HG02610 (cell line): Measurements from ENCODE around the gene CLEC18A.
"Not testable (repeated sequence)": the region's sequence is repeated elsewhere in the genome, so short reads cannot be mapped to it uniquely, and the experiment has no call there.

Experiments used
- ATAC-seq: cut with Tn5 transposase; IDR thresholded peaks from one replicate; pipeline ENCODE4 v1.9.1; 2021; ENCODE audit warnings: mild to moderate bottlenecking, moderate library complexity; ENCODE audit not compliant: unreplicated experiment

The CLEC18A gene

DNA sequence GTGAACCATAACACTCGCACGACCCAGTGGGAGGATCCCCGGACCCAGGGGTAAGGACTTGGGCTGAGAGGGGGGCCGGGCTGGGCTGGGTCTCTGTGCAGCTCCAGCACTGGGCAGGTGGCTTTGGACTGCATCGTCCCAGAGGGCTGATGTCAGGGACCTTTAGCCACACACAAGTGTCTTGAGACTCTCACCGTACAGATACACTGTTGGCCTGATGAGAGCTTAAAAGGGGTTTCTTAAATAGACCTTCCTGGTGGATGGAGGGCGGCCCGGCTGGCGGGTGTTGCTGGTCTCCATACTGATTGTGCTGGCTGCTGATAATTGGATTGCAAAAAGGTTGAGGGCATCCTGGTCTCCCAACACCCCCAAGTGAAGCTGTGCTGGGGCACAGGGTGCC is 21.7 kb upstream of the CLEC18A start:
- no peak for ATAC-seq

DNA sequence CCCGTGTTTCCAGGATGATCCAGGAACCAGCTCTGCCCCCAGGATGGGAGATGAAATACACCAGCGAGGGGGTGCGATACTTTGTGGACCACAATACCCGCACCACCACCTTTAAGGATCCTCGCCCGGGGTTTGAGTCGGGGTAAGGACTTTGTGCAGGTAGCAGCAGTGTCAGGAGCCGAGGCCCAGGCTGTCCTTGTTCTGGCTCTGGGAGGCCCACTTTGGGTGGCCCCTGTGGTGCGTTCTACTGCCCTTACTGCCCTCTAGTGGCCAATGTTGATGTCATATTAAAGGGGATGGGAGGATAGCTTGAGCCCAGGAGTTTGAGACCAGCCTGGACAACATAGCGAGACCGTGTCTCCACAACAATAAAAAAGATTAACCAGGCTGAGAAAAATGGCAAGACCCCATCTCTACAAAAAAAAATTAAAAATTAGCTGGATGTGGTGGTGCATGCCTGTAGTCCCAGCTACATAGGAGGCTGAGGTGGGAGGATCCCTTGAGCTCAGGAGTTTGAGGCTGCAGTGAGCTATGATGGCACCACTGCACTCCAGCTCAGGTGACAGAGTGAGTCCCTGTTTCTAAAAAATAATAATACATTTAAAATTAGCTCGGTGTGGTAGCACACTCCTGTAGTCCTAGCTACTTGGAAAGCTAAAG is 20.9 kb upstream of the CLEC18A start:
- ATAC-seq = peak; percentile 41

DNA sequence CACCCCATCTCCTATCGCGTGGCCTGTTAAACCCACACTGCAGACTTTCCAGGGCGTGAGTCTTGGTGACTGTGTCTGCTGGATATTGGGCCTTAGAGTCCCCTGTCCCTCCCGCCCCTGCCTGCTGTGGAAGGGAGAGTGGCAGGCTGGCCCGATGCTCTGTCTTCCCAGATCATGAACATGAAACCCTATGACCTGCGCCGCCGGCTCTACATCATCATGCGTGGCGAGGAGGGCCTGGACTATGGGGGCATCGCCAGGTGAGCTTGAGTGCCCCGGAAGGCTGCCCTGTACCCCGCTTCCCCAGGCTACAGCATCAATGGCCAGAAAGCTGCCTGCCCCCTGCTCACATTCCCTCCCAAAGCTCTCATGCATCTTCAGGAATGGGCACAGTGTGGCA is 19.5 kb upstream of the CLEC18A start:
- no peak for ATAC-seq

DNA sequence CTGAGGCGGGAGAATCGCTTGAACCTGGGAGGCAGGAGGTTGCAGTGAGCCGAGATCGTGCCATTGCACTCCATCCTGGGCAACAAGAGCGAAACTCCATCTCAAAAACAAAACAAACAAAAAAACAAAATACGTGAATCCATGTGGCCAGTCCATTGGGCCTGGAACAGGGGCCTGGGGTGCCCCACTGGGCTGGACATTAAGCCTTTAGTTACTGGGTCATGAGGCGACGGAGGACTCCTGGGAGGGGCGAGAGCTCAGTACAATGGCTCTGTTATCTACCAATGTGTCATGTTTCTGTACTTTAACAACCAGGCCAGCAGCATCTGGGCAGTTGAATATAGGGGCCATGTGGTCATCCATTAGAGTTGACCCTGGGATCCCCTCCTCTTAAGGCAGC is 18.9 kb upstream of the CLEC18A start:
- no peak for ATAC-seq

DNA sequence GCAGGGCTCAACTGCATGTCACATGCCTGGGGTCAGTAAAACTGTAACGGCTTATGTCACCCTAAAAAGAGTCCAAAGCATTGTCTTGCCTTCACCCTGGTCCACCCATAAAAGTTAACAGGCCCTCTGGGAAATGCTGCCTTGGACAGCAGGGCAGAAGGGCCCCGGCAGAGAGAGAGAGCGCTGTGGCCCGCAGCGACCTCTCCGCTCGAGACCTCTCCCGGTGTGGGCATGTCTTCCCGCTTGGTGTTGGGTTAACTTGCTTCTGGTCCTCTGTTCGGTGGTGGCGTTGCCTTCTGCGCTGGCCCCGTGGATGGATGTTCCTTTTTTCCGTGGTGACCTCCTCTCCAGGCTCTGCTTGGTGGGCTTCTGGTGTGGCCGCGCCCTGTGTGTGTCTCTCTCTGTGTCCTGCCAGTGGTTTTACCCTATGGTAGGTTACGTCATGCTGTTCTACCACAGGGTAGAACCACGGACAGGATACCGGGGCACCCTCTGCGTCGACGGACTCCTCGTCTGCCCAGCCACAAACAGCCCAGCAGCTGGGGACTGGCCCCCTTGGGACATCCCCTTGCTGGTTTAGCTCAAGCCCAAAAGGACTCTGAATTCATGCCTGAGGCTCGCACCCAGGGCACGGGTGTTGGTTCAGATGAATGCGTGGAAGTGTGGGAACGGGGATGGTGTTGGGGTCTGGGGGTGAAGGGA is 18.3 kb upstream of the CLEC18A start:
- ATAC-seq = no peak

DNA sequence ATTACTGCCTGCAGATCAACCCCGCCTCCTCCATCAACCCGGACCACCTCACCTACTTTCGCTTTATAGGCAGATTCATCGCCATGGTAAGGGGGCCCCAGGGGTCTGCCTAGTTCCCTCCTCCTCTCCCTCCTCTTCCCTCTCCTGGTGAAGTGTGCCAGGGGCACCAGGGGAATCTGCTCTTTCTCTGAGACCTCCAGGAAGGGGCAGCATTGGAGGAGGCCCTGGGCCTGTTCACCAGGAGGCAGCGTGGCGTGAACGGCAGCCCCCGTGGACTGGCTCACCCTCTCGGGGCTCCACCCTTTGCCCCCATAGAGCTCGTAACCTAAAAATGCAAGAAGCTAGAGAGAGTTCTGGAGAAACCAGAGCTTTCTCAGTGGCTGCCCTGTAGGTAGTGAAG is 17.1 kb upstream of the CLEC18A start:
- ATAC-seq = no peak

DNA sequence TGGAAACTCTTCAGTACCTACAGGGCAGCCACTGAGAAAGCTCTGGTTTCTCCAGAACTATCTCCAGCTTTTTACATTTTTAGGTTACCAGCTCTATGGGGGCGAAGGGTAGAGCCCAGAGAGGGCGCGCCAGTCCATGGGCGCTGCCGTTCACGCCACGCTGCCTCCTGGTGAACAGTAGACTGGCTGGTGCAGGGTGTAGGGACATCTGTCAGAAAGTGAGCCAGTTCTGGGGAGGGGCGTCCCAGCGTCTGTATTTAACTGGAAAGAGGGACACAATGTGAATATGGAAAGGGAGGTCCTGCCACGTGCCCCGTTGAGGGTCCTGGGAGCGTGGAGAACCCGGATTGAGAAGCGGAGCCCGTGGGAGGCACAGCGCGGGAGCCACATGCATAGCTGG is 16.4 kb upstream of the CLEC18A start:
- no peak for ATAC-seq

DNA sequence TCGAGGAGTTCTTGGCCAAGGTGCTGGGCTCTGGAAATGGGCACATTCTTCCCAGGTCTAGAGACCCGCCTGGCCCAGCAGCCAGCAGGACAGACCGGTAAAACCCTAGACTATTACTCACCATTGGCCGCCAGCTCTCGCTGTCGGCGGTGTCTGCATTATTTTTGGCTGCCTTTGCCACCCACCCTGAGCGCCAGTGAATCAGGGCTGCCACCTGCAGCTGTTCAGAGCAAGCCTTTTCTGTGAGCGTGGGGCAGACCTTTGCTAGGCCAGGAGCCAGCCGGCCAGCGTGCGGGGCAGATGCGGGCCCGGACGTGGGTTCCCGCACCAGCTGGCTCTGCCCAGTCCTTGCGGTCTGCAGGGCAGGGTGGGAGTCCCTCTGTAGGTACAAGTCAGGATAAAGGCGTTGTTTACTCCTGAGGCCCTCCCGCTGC is 15.8 kb upstream of the CLEC18A start:
- no peak for ATAC-seq

DNA sequence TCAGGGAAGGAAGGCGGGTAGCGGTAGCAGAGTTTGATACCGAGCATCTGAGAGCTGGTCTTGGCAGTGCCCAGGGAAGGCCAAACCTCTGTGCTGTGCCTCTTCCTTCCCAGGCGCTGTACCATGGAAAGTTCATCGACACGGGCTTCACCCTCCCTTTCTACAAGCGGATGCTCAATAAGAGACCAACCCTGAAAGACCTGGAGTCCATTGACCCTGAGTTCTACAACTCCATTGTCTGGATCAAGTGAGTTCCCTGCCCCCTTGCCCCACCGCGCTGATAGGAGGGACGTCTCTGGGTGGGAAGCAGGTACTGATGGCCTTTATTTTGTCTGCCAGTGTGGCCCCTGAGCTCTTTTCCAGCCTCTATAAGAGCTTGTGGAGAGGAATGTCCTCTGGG is 15.4 kb upstream of the CLEC18A start:
- ATAC-seq = no peak

DNA sequence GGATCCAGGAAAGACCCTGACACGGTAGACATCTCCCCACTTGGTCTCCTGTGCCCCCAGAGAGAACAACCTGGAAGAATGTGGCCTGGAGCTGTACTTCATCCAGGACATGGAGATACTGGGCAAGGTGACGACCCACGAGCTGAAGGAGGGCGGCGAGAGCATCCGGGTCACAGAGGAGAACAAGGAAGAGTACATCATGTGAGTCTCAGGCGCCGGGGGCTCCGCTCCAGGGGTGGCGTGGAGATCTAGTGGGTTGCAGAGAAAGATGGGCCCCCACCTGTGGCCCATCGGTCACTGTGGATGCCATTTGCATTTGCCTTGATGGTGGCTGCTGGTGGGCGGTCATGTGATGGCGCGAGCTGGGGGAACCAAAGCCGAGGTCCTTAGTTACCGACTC is 14.9 kb upstream of the CLEC18A start:
- ATAC-seq = no peak

DNA sequence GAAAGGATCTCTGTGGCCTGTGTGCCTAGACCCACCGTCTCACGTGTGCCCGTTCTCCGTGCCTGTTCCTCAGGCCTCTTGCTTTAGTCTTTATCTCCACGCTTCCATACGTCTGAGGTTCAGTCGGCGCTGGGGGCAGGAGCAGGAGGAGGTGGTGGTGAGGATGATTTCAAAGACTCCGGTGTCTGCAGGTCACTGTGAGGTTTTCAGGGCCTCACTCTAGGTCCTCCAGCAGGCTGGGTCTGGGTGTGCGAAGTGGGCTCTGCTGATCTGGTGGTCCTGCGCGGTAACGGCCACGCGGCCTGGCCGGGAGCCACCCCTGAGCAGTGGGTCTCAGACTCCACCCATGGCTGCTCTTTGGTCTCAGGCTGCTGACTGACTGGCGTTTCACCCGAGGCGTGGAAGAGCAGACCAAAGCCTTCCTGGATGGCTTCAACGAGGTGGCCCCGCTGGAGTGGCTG is 14.4 kb upstream of the CLEC18A start:
- no peak for ATAC-seq

DNA sequence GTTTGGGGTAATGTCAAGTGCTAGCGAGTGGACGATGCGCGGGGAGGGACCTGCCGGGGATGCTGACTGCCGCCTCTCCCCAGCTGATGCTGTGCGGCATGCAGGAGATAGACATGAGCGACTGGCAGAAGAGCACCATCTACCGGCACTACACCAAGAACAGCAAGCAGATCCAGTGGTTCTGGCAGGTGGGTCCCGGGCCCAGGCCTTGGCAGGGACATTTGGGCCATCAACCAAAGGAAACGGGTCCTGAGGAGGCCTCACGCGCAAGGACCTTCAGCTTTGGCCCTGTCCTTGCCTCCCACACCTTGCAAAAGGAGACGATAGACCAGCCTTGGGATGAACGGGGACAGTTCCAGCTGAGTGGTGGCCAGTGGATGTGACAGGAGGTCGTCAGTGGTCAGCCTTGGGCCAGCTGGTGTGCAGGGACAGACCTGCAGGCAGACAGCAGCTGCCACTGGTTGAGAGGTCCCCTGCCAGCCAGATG is 13.6 kb upstream of the CLEC18A start:
- ATAC-seq = no peak

DNA sequence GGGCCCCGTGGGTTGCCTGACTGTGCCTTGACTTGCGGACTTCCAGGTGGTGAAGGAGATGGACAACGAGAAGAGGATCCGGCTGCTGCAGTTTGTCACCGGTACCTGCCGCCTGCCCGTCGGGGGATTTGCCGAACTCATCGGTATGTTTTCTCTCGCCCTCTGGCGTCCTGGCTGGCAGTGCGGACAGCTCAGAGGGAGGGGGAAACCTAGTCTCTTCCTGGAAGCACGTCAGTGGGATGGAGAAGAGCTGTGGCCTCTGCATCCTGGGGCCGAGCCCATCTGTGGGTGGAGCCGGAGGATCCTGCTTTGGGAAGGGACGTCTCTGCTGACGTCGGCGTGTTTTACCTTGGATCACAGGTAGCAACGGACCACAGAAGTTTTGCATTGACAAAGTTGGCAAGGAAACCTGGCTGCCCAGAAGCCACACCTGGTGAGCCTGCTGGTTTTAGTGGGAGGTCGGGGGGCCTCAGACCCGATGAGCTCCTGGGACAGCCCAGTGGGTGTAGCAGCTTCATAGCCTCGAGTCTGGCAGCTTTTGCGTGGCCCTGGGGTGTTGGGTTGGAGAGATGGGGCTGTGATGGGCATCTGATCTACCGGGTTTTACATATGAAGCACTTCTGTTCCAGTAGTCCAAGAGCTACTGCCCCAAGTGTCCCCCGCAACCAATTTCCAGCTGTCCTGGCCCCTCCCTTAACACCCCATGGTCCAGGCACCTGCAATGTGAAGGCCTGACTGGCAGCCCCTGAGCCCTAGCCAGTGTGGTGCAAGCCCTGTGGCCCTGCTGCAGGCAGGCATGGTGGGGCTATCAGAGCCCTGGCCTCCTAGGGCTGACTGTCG is 11.9 kb upstream of the CLEC18A start:
- ATAC-seq = no peak

DNA sequence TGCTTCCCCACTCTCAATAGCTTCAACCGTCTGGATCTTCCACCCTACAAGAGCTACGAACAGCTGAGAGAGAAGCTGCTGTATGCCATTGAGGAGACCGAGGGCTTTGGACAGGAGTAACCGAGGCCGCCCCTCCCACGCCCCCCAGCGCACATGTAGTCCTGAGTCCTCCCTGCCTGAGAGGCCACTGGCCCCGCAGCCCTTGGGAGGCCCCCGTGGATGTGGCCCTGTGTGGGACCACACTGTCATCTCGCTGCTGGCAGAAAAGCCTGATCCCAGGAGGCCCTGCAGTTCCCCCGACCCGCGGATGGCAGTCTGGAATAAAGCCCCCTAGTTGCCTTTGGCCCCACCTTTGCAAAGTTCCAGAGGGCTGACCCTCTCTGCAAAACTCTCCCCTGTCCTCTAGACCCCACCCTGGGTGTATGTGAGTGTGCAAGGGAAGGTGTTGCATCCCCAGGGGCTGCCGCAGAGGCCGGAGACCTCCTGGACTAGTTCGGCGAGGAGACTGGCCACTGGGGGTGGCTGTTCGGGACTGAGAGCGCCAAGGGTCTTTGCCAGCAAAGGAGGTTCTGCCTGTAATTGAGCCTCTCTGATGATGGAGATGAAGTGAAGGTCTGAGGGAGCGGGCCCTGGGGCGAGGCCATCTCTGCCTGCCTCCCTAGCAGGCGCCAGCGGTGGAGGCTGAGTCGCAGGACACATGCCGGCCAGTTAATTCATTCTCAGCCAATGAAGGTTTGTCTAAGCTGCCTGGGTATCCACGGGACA is 11.1 kb upstream of the CLEC18A start:
- ATAC-seq = no peak

DNA sequence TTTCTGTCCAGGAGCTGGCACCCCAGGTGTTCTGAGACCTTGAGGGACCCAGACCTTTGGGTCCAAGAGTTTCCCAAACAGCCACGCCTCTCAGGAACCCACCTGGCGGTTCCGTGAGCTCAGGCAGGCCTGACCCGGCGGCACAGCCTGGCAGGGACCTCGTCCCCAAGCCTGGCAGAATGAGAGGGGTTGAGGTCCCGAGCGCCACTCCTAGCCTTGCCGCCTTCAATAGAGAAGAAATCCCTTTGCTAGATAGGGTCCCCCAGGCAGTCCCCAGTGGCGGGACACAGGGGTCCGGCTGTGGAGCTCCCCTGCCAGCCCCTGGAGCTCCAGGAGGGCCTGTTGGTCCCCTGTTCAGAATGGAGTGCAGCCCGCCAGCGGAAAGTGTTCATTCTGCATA is 10.5 kb upstream of the CLEC18A start:
- no peak for ATAC-seq

DNA sequence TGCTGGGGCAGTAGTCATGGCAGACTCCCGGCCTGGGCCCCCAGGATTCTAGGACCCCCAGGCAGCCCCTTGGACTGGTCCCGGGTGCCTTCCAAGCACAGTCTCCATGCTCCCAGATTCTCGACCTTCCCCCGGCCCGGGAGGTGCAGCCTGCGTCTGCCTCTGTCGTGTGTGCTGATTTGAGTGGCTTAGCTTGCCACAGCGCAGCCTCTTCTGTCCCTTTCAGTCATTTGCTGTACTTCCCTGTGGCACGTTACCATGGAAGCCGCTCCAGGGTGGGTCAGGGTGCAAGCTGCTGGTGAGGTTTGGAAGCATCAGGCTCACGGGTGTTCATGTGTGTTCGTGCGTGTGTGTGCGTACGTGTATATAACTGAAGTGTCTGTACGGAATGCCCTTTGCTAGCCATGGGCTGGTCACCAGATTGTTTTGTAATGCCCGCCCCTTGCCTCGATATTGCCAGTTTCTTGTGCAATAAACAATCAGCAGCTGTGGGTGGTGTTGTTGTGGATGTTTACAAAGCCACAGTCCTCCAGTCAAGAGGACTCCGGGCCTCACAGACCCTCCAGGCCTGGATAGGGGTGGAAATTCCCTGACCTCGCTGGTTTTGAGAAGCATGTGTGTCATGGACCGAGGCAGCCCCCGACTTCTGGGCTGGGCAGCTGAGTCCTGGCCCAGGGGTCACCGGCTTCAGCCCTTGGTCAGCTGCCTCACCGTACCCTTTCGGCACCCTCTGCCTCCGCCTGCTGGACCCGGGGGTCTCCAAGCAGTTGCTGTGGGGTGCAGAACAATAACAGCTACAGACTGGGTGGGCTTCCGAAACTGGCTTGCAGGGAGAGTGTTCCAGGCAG is 9.7 kb upstream of the CLEC18A start:
- no peak for ATAC-seq

DNA sequence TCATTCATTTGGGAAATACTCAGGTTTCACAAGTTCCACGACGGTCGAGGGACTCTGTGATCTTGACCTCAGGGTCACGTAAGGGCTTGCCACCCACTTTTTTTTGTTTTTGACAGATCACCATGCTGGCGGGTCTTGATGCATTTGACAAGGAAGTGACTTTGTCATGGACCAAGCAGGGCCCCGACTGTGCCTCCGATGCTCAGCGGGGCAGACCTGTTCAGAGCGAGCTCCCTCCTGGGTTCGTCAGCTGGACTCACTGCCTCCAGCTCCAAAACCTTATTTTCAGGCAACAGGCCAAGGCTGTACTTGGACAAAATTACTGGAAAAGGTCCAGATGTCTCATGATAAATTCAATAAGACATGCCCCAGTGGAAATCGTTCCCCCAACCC is 9.0 kb upstream of the CLEC18A start:
- ATAC-seq = no peak

DNA sequence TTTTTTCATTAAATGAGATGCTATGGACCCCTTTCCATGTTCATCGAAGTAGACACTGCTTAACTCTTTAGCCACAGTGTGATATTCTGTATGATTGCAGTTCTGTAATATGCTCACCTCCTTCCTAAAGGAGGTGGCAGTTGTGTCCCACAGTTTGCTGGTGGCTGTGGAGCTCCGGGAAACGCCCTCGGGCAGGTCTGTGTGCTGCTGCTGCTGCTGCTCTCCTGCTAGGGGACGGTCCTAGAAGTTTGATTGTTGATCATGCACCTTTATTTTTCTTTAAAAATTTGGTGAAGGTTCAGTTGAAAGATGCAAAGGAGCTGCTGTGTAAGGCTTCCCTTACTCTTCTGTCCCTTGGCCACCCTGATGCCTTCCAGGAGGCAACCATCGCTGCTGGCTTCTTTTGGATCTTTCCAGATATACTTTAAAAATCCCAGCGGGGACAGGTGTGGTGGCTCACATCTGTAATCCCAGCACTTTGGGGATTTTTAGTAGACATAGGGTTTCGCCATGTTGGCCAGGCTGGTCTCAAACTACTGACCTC is 8.4 kb upstream of the CLEC18A start:
- no peak for ATAC-seq

DNA sequence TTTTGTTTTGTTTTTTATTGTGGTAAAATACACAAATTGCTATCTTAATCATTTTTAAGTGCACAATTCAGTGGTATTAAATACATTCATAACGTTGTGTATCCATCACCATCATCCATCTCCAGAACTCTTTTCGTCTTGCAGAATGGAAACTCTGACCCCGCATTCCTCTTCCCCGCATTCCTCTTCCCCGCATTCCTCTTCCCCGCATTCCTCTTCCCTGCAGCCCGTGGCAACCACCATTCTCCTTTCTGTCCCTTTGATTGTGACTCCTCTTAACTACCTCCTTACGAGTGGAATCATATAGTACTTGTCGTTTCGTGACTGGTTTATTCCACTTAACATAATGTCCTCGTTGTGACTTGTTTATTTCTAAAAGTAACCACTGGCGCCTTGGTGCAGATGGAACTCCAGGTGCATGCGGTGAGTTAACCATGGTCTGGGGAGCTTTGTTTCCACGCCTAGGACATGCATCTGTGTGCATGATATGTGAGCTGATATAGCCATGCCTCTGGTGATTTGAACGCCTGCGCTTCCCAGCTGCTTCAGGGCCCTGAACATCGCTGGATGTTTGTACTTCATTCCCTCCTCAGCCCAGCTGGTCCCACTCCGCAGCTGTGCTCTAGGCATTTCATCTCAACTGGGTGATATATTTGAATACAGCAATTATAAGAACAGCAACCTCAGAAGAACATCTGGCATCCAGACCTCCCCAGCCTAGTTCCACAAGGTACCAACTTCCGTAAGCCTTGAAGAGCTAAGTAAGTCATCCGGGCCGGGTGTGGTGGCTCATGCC is 7.7 kb upstream of the CLEC18A start:
- ATAC-seq = not testable (repeated sequence)
